Activated T-helper 1 cell treated with anti-CD3 and anti-CD28 coated beads, Interleukin-2, amount 50 U/mL, for 16 hours (primary cell): ENCODE results near the gene CDK7.
"Not testable (repeated sequence)": the region's sequence is repeated elsewhere in the genome, so short reads cannot be mapped to it uniquely, and the experiment has no call there.

Experiments used
- DNase-seq, 2 donors: peaks; one replicate each; pipeline ENCODE4 v3.0.0-alpha.2; 2020; ENCODE audit warnings: low read depth in 1 of 2, low spot score in 1 of 2

CDK7 gene

GRCh38 chr5:69236733-69237132 lies 2.0 kb downstream of the CDK7 start:
- not testable (repeated sequence) for DNase-seq

GRCh38 chr5:69237877-69238276 lies 3.2 kb downstream of the CDK7 start:
- DNase-seq = no peak

DNA sequence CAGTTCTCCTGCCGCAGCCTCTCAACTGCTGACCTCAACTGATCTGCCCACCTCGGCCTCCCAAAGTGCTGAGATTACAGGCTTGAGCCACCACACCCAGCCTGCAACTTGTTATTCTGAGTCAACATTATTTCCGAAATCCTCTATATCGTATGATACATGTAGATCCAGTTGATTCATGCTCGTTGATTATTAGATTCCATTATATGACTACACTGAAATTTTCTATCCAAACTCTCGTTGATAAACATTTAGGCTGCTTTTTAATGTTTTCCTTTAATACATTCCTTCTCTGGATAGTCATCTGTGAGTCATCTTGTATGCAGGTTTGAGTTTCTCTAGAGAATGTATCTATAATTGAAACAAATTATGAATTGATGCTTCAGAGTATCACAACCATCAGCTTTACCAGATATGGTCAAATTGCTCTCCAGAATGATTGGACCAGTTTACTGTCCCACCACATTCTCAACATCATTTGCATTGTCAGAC lies 4.1 kb downstream of the CDK7 start:
- no peak for DNase-seq

- no peak for DNase-seq
Measured at GRCh38 chr5:69242215-69242927, 7.7 kb downstream of the CDK7 start.

DNA sequence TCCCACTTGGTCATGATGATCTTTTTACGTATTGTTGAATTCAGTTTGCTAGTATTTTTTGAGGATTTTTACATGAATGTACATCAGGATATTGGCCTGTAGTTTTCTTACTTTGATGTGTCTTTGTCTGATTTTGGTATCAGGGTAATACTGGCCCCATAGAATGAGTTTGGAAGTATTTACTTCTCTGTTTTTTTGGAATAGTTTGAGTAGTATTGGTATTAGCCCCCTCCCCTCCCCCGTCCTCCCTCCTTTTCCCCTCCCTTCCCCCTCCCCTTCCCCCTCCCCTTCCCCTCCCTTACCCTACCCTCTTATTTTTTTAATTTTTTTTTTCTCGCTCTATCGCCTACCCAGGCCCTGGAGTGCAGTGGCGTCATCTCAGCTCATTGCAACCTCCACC lies 10.3 kb downstream of the CDK7 start:
- DNase-seq = no peak

- DNase-seq = no peak
Measured at GRCh38 chr5:69248019-69248418, 13.3 kb downstream of the CDK7 start.

- DNase-seq = no peak
Measured at GRCh38 chr5:69250593-69250992, 15.9 kb downstream of the CDK7 start.

DNA sequence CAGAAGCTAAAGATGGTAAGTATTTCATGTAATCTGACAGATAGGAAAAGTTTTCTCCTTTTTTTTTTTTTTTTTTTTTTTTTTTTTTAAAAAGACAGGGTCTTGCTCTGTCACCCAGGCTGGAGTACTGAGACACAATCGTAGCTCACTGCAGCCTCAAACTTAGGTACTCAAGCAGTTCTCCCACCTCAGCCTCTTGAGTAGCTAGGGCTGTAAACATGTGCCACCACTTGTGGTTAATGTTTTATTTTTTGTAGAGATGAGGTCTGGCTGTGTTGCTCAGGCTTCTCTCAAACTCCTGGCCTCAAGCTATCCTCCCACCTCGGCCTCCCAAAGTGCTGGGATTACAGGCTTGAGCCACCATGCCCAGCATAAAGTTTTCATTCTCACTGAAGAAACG lies 17.8 kb downstream of the CDK7 start:
- DNase-seq = no peak

- DNase-seq = not testable (repeated sequence)
Measured at GRCh38 chr5:69255940-69256339, 21.3 kb downstream of the CDK7 start.

GRCh38 chr5:69257577-69257976 lies 22.9 kb downstream of the CDK7 start:
- no peak for DNase-seq

DNA sequence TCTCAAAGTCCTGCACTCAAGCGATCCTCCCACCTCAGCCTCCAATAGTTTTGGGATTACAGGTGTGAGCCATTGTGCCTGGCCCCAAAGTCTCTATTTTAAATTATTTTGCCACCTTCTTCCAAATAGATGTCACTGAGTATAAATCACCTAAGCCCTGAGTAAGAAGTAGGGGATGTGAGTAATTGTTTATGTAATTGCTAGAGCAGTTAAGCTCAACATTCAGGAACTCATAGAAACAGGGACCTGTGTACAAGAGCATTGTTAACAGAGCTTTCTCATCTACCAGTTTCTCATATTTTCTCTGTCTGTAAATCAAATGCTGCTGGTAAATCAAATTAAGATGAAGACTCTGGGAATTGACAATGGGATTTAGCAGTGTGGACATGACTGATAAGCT lies 26.3 kb downstream of the CDK7 start:
- DNase-seq = no peak

DNA sequence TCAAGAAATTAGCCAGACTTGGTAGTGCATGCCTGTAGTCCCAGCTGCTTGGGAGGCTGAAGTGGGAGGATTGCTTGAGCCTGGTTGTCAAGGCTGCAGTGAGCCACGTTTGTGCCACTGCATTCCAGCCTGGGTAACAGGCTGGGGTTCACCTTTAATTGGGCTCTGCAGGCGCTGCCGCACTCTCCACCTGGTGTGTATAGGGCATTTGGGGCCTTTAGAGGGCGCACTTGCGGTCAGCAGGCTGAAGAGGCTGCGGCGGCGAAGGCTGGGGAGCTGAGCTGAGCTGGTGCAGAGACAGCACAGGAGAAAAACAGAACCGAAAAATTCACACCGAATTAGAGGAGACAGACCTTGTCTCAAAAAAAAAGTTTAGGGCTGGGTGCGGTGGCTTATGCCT lies 31.2 kb downstream of the CDK7 start:
- DNase-seq = no peak

- no peak for DNase-seq
Measured at GRCh38 chr5:69268899-69269298, 34.2 kb downstream of the CDK7 start.

DNA sequence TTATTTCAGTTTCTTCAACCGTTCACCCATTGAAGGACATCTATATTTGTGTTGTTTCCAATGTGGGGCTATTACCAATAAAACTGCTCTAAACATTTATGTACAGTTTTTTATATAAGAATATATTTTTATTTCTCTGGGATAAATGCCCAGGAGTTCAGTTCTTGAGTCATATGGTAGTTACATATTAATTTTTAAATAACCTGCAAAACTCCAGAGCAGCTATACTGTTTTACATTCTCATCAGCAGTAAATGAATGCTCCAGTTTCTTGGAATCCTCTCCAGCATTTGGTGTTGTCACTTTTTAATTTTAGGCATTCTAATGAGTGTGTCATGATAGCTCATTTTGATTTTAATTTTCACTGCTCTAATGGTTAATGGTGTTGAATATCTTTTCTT lies 36.2 kb downstream of the CDK7 start:
- no peak for DNase-seq

DNA sequence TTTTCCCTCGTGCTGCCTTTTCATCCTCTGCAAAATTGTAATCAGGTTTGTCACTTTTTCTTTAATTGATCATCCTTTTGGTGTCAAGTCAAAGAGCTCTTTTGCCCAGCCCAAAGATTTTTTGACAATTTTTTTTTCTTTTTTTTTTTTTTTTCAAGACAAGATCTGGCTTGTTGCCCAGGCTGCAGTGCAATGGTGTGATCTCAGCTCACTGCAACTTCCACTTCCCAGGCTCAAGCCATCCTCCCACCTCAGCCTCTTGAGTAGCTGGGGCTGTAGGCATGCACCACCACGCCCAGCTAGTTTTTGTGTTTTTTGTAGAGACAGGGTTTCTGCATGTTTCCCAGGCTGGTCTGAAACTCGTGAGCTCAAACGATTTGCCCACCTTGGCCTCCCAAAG lies 36.7 kb downstream of the CDK7 start:
- DNase-seq = no peak

GRCh38 chr5:69275563-69275962 lies 40.9 kb downstream of the CDK7 start:
- no peak for DNase-seq

GRCh38 chr5:69276422-69277174 lies 41.9 kb downstream of the CDK7 start:
- DNase-seq = no peak

DNA sequence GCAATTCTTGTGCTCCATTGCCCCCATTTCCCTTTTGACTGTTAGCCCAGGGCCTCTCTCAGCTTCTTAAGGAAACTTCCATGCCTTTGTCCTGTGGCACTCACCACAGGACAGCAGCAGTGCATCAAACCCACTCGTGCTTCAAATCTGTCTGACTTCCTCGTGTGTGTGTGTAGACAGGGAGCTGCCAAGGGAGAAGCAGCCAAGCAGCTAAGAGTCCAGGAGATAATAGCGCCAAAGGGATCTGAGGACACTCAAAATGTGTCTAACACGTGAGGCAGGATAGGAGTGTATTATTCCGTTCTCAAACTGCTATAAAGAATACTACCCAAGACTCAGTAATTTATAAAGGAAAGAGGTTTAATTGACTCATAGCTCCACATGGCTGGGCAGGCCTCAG lies 44.8 kb downstream of the CDK7 start:
- no peak for DNase-seq

DNA sequence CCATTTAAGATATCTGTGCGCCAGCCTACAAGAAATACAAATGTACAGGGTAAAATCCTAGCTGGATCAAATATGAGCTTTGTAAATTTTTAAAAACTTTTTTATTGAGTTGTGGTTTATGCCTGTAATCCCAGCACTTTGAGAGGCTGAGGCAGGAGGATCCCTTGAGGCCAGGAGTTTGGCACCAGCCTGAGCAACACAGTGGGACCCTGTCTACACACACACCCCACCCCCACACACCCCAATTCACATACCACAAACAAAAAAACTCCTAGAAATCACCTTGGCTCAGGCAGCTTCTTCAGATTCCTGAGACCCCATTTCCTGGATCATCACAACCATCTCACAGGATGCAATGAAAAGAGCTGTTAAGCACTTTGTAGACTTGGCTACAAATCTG lies 46.4 kb downstream of the CDK7 start:
- DNase-seq = no peak

DNA sequence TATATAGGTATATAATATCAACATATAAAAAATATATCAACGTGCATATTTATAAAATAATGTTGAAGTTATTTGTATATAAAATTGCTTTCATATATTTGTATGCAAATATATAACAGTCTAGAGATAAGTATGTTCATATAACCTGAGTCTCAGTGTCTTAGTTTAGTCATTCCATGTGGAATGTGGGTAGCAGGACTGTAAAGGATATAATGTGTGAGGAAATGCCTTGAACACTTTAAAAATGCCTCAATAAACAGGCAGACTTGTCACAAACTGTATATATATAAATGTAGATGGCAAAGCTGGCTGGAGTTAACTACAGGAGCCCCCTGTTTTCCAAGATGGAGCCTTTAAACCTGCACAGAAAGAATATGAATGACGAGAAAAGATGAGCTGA lies 49.5 kb downstream of the CDK7 start:
- DNase-seq = no peak

GRCh38 chr5:69285448-69286116 lies 50.9 kb downstream of the CDK7 start:
- DNase-seq = no peak

- no peak for DNase-seq
Measured at GRCh38 chr5:69288069-69288468, 53.4 kb downstream of the CDK7 start.
